Measurements from ENCODE around the gene ZBTB6.

DNA sequence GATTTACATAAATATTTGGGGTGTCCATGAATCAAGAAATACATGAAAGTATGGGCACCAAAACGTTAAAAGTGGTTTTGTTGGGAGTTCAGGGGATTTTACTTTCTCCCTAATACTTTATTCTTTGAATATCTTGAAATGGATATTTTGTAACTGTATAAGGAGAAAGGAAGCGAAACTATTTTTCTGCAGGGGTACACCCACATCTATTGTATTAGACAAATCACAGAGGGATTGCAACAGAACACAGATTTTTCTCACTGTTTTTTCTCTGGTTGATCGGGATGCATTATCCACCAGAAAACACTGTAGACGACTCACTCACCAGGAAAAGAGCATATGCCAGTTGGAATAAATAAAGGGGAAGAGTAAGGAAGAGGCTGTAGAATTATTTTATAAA, 26.5 kb upstream of the ZBTB6 start:
- TF ChIP-seq POLR2A (IDR thresholded peaks at IDR 0.05) = no peak
- TF ChIP-seq, protein P1, sequence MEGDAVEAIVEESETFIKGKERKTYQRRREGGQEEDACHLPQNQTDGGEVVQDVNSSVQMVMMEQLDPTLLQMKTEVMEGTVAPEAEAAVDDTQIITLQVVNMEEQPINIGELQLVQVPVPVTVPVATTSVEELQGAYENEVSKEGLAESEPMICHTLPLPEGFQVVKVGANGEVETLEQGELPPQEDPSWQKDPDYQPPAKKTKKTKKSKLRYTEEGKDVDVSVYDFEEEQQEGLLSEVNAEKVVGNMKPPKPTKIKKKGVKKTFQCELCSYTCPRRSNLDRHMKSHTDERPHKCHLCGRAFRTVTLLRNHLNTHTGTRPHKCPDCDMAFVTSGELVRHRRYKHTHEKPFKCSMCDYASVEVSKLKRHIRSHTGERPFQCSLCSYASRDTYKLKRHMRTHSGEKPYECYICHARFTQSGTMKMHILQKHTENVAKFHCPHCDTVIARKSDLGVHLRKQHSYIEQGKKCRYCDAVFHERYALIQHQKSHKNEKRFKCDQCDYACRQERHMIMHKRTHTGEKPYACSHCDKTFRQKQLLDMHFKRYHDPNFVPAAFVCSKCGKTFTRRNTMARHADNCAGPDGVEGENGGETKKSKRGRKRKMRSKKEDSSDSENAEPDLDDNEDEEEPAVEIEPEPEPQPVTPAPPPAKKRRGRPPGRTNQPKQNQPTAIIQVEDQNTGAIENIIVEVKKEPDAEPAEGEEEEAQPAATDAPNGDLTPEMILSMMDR (IDR thresholded peaks at IDR 0.05) = no peak

Measured in esophagus squamous epithelium (tissue), 4 donors.